ENCODE data around the gene CAPN7.

- TF ChIP-seq EZH2 (IDR thresholded peaks at IDR 0.05; ENCODE audit: borderline replicate concordance, insufficient read depth, low read depth, low read length, poor library complexity, severe bottlenecking): no peak
- TF ChIP-seq CTCF (IDR thresholded peaks at IDR 0.05): no peak
Measured at GRCh38 chr3:15228147-15228546, 22.1 kb downstream of the CAPN7 start.
